Osteocyte (in vitro differentiated cells): Measurements from ENCODE around the gene ANKS1A. TPM values are rescaled to one million over a fixed set of nuclear protein-coding genes. Genes with fewer than 3 reads are reported as not detected.
A peak's percentile ranks its signal among the peaks of the same experiment; 100 is the strongest.

Experiments used
- DNase-seq: peaks from one replicate; pipeline ENCODE4 v3.0.0; 2021; ENCODE audit warnings: mixed read lengths; ENCODE audit not compliant: unreplicated experiment; ENCODE audit errors: extremely low spot score
- H3K27ac Mint-ChIP-seq: one replicate; pipeline ENCODE4 v1.8.0; 2021; ENCODE audit warnings: mild to moderate bottlenecking, mixed read lengths; ENCODE audit not compliant: unreplicated experiment
- H3K27me3 Mint-ChIP-seq: one replicate; pipeline ENCODE4 v1.8.0; 2021; ENCODE audit warnings: mixed read lengths; ENCODE audit not compliant: unreplicated experiment
- H3K36me3 Mint-ChIP-seq: one replicate; pipeline ENCODE4 v1.8.0; 2021; ENCODE audit warnings: mixed read lengths; ENCODE audit not compliant: unreplicated experiment
- H3K4me1 Mint-ChIP-seq: one replicate; pipeline ENCODE4 v1.8.0; 2021; ENCODE audit warnings: mixed read lengths; ENCODE audit not compliant: unreplicated experiment
- H3K4me3 Mint-ChIP-seq: one replicate; pipeline ENCODE4 v1.8.0; 2021; ENCODE audit warnings: mild to moderate bottlenecking, moderate library complexity, mixed read lengths; ENCODE audit not compliant: unreplicated experiment
- H3K9me3 Mint-ChIP-seq: one replicate; pipeline ENCODE4 v1.8.0; 2021; ENCODE audit warnings: mixed read lengths; ENCODE audit not compliant: unreplicated experiment
- CTCF ChIP-seq: fragments of 200-600 bp; sonication (generic); IDR thresholded peaks from 2 replicates; pipeline ENCODE4 v1.5.0; 2021; ENCODE audit warnings: antibody characterized with exemption, mild to moderate bottlenecking, moderate library complexity
- total RNA-seq: library from RNA; stranded (reverse); gene quantifications from 2 replicates; pipeline ENCODE4 v1.2.1, GENCODE V29; 2021

Gene ANKS1A
- total RNA-seq, 1 donor from 2014 or later = 15.5 TPM

- Mint-ChIP-seq H3K9me3 (no peaks in the 10 kb centered on the region), H3K4me1 (peaks cover 70% of the 10 kb centered on the region), H3K4me3 (no peak overlapping the region), H3K27ac (no peak overlapping the region), H3K27me3 (no peaks in the 10 kb centered on the region), H3K36me3 (peaks cover 23% of the 10 kb centered on the region)
- DNase-seq = peak; percentile 69
- TF ChIP-seq CTCF = no peak
Measured at GRCh38 chr6:35091346-35092083, 202.5 kb downstream of the ANKS1A start.

- Mint-ChIP-seq H3K9me3 (no peaks in the 10 kb centered on the region), H3K27me3 (no peaks in the 10 kb centered on the region), H3K27ac (peak overlapping the region; percentile 64), H3K4me1 (peaks cover 79% of the 10 kb centered on the region), H3K36me3 (peaks cover 20% of the 10 kb centered on the region), H3K4me3 (no peak overlapping the region)
- TF ChIP-seq CTCF = no peak
- DNase-seq = peak; percentile 48
Measured at GRCh38 chr6:35092362-35093117, 203.5 kb downstream of the ANKS1A start.

GRCh38 chr6:35093118-35093445 lies 204.0 kb downstream of the ANKS1A start:
- no peak overlapping the region for H3K4me3 Mint-ChIP-seq
- peaks cover 79% of the 10 kb centered on the region for H3K4me1 Mint-ChIP-seq
- peaks cover 16% of the 10 kb centered on the region for H3K36me3 Mint-ChIP-seq
- H3K9me3 Mint-ChIP-seq = no peaks in the 10 kb centered on the region
- no peak for DNase-seq
- no peaks in the 10 kb centered on the region for H3K27me3 Mint-ChIP-seq
- TF ChIP-seq CTCF = no peak
- H3K27ac Mint-ChIP-seq = peak overlapping the region; percentile 64

GRCh38 chr6:35093783-35094182 lies 204.7 kb downstream of the ANKS1A start:
- Mint-ChIP-seq H3K27me3 (no peaks in the 10 kb centered on the region), H3K4me1 (peaks cover 77% of the 10 kb centered on the region), H3K27ac (no peak overlapping the region)

More at GRCh38 chr6:35093783-35094182, 204.7 kb downstream of the ANKS1A start:
- Mint-ChIP-seq H3K4me3 (no peak overlapping the region), H3K9me3 (no peaks in the 10 kb centered on the region), H3K36me3 (peaks cover 15% of the 10 kb centered on the region)
- DNase-seq = no peak
- TF ChIP-seq CTCF = no peak
